ENCODE results near the gene NBEAL2.
"Not testable (repeated sequence)": the region's sequence is repeated elsewhere in the genome, so short reads cannot be mapped to it uniquely, and the experiment has no call there.

Gene NBEAL2

GRCh38 chr3:46962990-46963389 is 16.5 kb upstream of the NBEAL2 start:
- H3K27ac ChIP-seq = no peak overlapping the region
- H4K20me1 ChIP-seq (ENCODE audit: insufficient read depth) = peaks cover 6% of the 10 kb centered on the region; the same call in 1 of the 2 replicates

DNA sequence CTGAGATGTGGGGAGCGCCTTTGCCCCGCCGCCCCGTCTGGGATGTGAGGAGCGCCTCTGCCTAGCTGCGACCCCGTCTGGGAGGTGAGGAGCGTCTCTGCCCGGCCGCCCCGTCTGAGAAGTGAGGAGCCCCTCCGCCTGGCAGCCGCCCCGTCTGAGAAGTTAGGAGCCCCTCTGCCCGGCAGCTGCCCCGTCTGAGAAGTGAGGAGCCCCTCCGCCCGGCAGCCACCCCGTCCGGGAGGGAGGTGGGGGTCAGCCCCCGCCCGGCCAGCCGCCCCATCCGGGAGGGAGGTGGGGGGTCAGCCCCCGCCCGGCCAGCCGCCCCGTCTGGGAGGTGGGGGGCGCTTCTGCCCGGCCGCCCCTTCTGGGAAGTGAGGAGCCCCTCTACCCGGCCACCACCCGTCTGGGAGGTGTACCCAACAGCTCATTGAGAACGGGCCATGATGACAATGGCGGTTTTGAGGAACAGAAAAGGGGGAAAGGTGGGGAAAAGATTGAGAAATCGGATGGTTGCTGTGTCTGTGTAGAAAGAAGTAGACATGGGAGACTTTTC is 15.4 kb upstream of the NBEAL2 start:
- not testable (repeated sequence) for H2AFZ ChIP-seq (ENCODE audit: low read depth); H3K27ac ChIP-seq; H3K9ac ChIP-seq; H3K4me2 ChIP-seq; H3K4me3 ChIP-seq (IDR thresholded peaks at IDR 0.05; ENCODE audit: insufficient read depth, low read depth, low read length); H4K20me1 ChIP-seq (ENCODE audit: insufficient read depth); H3K36me3 ChIP-seq (ENCODE audit: insufficient read depth); H3K4me1 ChIP-seq (ENCODE audit: low read depth, poor library complexity, severe bottlenecking); H3K27me3 ChIP-seq (ENCODE audit: insufficient read depth, low read depth)
- H3K79me2 ChIP-seq (ENCODE audit: insufficient read depth, low read depth) = peaks cover 65% of the 10 kb centered on the region

More at GRCh38 chr3:46962990-46963389, 16.5 kb upstream of the NBEAL2 start:
- TF ChIP-seq, protein P1, sequence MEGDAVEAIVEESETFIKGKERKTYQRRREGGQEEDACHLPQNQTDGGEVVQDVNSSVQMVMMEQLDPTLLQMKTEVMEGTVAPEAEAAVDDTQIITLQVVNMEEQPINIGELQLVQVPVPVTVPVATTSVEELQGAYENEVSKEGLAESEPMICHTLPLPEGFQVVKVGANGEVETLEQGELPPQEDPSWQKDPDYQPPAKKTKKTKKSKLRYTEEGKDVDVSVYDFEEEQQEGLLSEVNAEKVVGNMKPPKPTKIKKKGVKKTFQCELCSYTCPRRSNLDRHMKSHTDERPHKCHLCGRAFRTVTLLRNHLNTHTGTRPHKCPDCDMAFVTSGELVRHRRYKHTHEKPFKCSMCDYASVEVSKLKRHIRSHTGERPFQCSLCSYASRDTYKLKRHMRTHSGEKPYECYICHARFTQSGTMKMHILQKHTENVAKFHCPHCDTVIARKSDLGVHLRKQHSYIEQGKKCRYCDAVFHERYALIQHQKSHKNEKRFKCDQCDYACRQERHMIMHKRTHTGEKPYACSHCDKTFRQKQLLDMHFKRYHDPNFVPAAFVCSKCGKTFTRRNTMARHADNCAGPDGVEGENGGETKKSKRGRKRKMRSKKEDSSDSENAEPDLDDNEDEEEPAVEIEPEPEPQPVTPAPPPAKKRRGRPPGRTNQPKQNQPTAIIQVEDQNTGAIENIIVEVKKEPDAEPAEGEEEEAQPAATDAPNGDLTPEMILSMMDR (conservative IDR thresholded peaks at IDR 0.05; ENCODE audit: low read depth, low read length) = no peak
- Histone ChIP-seq H3K4me2 (no peak overlapping the region), H3K9ac (no peak overlapping the region), H3K79me2 (ENCODE audit: insufficient read depth, low read depth) (peaks cover 60% of the 10 kb centered on the region), H3K36me3 (ENCODE audit: insufficient read depth) (no peaks in the 10 kb centered on the region), H3K4me1 (ENCODE audit: low read depth, poor library complexity, severe bottlenecking) (no peaks in the 10 kb centered on the region), H3K27me3 (ENCODE audit: insufficient read depth, low read depth) (no peaks in the 10 kb centered on the region), H3K4me3 (IDR thresholded peaks at IDR 0.05; ENCODE audit: insufficient read depth, low read depth, low read length) (no peak overlapping the region), H2AFZ (ENCODE audit: low read depth) (no peak overlapping the region)

- H3K36me3 ChIP-seq (ENCODE audit: insufficient read depth) = no peaks in the 10 kb centered on the region
- no peak overlapping the region for H3K4me3 ChIP-seq (IDR thresholded peaks at IDR 0.05; ENCODE audit: insufficient read depth, low read depth, low read length)
- H3K9ac ChIP-seq = no peak overlapping the region
- peaks cover 6% of the 10 kb centered on the region; the same call in 1 of the 2 replicates for H4K20me1 ChIP-seq (ENCODE audit: insufficient read depth)
- TF ChIP-seq, protein P1 (conservative IDR thresholded peaks at IDR 0.05; ENCODE audit: low read depth, low read length) = no peak
- no peak overlapping the region for H3K27ac ChIP-seq
- no peak overlapping the region for H2AFZ ChIP-seq (ENCODE audit: low read depth)
- H3K4me1 ChIP-seq (ENCODE audit: low read depth, poor library complexity, severe bottlenecking) = no peaks in the 10 kb centered on the region
- no peak overlapping the region for H3K4me2 ChIP-seq
- H3K27me3 ChIP-seq (ENCODE audit: insufficient read depth, low read depth) = no peaks in the 10 kb centered on the region
- peaks cover 67% of the 10 kb centered on the region for H3K79me2 ChIP-seq (ENCODE audit: insufficient read depth, low read depth)
Observed at GRCh38 chr3:46965151-46965550, 14.3 kb upstream of the NBEAL2 start.

DNA sequence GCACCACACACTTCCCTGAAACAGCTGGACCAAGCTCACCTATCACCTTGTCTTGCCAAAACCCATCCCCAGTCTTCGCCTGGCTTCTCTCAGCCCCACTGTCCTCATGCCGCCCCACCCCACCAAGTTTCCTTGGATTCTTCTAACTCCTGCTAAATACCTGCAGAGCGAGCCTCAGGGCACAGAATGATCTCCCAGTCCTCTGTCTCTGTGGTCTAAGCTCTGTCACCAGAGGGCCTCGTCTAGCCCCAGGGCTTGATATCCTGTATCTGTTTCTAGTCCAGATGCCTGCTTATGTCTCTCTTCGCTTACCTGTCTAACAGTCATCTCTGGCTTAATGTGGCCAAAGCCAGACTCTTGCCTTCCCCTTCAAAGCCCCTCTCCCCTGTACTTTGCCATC is 12.7 kb upstream of the NBEAL2 start:
- Histone ChIP-seq H4K20me1 (ENCODE audit: insufficient read depth) (peaks cover 6% of the 10 kb centered on the region; the same call in 1 of the 2 replicates), H3K4me2 (no peak overlapping the region), H3K36me3 (ENCODE audit: insufficient read depth) (no peaks in the 10 kb centered on the region), H3K27ac (no peak overlapping the region), H3K4me3 (IDR thresholded peaks at IDR 0.05; ENCODE audit: insufficient read depth, low read depth, low read length) (no peak overlapping the region), H3K79me2 (ENCODE audit: insufficient read depth, low read depth) (peaks cover 69% of the 10 kb centered on the region), H3K4me1 (ENCODE audit: low read depth, poor library complexity, severe bottlenecking) (no peaks in the 10 kb centered on the region), H3K9ac (no peak overlapping the region), H2AFZ (ENCODE audit: low read depth) (no peak overlapping the region), H3K27me3 (ENCODE audit: insufficient read depth, low read depth) (no peaks in the 10 kb centered on the region)
- TF ChIP-seq, protein P1 (conservative IDR thresholded peaks at IDR 0.05; ENCODE audit: low read depth, low read length) = no peak

- H3K4me2 ChIP-seq = no peak overlapping the region
Observed at GRCh38 chr3:46968783-46969428, 10.6 kb upstream of the NBEAL2 start.

More at GRCh38 chr3:46968783-46969428, 10.6 kb upstream of the NBEAL2 start:
- H2AFZ ChIP-seq (ENCODE audit: low read depth) = no peak overlapping the region
- H4K20me1 ChIP-seq (ENCODE audit: insufficient read depth) = peaks cover 6% of the 10 kb centered on the region; the same call in 1 of the 2 replicates
- no peaks in the 10 kb centered on the region for H3K36me3 ChIP-seq (ENCODE audit: insufficient read depth)
- no peak overlapping the region for H3K4me3 ChIP-seq (IDR thresholded peaks at IDR 0.05; ENCODE audit: insufficient read depth, low read depth, low read length)
- TF ChIP-seq, protein P1 (conservative IDR thresholded peaks at IDR 0.05; ENCODE audit: low read depth, low read length) = no peak
- no peak overlapping the region for H3K9ac ChIP-seq
- peaks cover 89% of the 10 kb centered on the region for H3K79me2 ChIP-seq (ENCODE audit: insufficient read depth, low read depth)
- no peaks in the 10 kb centered on the region for H3K27me3 ChIP-seq (ENCODE audit: insufficient read depth, low read depth)
- H3K27ac ChIP-seq = no peak overlapping the region
- peaks cover 5% of the 10 kb centered on the region for H3K4me1 ChIP-seq (ENCODE audit: low read depth, poor library complexity, severe bottlenecking)

Data from KMS-11 (cell line).